ENCODE data around the gene PROM1. TPM values are rescaled to one million over a fixed set of nuclear protein-coding genes. Genes with fewer than 3 reads are reported as not detected.

PROM1 gene
- total RNA-seq, 1 donor from 2014 or later: 30.3 TPM

- Mint-ChIP-seq H3K4me1 (ENCODE audit: unreplicated experiment) (no peaks in the 10 kb centered on the region), H3K4me3 (no peak overlapping the region), H3K27ac (no peak overlapping the region), H3K36me3 (peaks cover 4% of the 10 kb centered on the region), H3K9me3 (no peaks in the 10 kb centered on the region), H3K27me3 (no peaks in the 10 kb centered on the region)
- no peak for DNase-seq (ENCODE audit: extremely low spot score, unreplicated experiment)
- TF ChIP-seq CTCF (conservative IDR thresholded peaks at IDR 0.05): no peak
Measured at GRCh38 chr4:15982842-15983524, 100.8 kb downstream of the PROM1 start.

GRCh38 chr4:15976456-15977447 lies 107.1 kb downstream of the PROM1 start:
- no peak for TF ChIP-seq CTCF (conservative IDR thresholded peaks at IDR 0.05)
- H3K27ac Mint-ChIP-seq: no peak overlapping the region
- H3K9me3 Mint-ChIP-seq: no peaks in the 10 kb centered on the region
- H3K4me3 Mint-ChIP-seq: no peak overlapping the region
- peaks cover 6% of the 10 kb centered on the region for H3K4me1 Mint-ChIP-seq (ENCODE audit: unreplicated experiment)
- no peaks in the 10 kb centered on the region for H3K27me3 Mint-ChIP-seq
- DNase-seq (ENCODE audit: extremely low spot score, unreplicated experiment): no peak
- peaks cover 7% of the 10 kb centered on the region for H3K36me3 Mint-ChIP-seq

GRCh38 chr4:15971068-15971801 lies 112.6 kb downstream of the PROM1 start:
- Mint-ChIP-seq H3K4me1 (ENCODE audit: unreplicated experiment) (no peaks in the 10 kb centered on the region), H3K27me3 (no peaks in the 10 kb centered on the region), H3K9me3 (peaks cover 8% of the 10 kb centered on the region), H3K27ac (no peak overlapping the region), H3K4me3 (no peak overlapping the region), H3K36me3 (peaks cover 14% of the 10 kb centered on the region)
- TF ChIP-seq CTCF (conservative IDR thresholded peaks at IDR 0.05): no peak
- DNase-seq (ENCODE audit: extremely low spot score, unreplicated experiment): no peak

GRCh38 chr4:15968551-15969300 lies 115.1 kb downstream of the PROM1 start:
- DNase-seq (ENCODE audit: extremely low spot score, unreplicated experiment): no peak
- no peak for TF ChIP-seq CTCF (conservative IDR thresholded peaks at IDR 0.05)
- Mint-ChIP-seq H3K9me3 (peaks cover 11% of the 10 kb centered on the region), H3K27me3 (no peaks in the 10 kb centered on the region), H3K4me1 (ENCODE audit: unreplicated experiment) (no peaks in the 10 kb centered on the region), H3K4me3 (no peak overlapping the region), H3K36me3 (peaks cover 12% of the 10 kb centered on the region), H3K27ac (no peak overlapping the region)

- Mint-ChIP-seq H3K27ac (no peak overlapping the region), H3K27me3 (no peaks in the 10 kb centered on the region), H3K36me3 (peaks cover 12% of the 10 kb centered on the region), H3K4me1 (ENCODE audit: unreplicated experiment) (no peaks in the 10 kb centered on the region), H3K4me3 (no peak overlapping the region), H3K9me3 (peaks cover 11% of the 10 kb centered on the region)
- DNase-seq (ENCODE audit: extremely low spot score, unreplicated experiment): no peak
- TF ChIP-seq CTCF (conservative IDR thresholded peaks at IDR 0.05): no peak
Measured at GRCh38 chr4:15965325-15965724, 118.5 kb downstream of the PROM1 start.
